ENCODE measurements around the gene TSPAN18. TPM values are rescaled to one million over a fixed set of nuclear protein-coding genes. Genes with fewer than 3 reads are reported as not detected.

Gene TSPAN18
- total and polyA plus RNA-seq, 2 of the 4 experiments (the other 2 are of a cell fraction), result 0.36 to 1.1 TPM

- CTCF ChIA-PET, result no interaction called here
- no peaks in the 10 kb centered on the region for H3K4me1 ChIP-seq (ENCODE audit: control insufficient read depth, insufficient read depth, low read length)
Observed at GRCh38 chr11:44876906-44877305, 150.1 kb downstream of the TSPAN18 start.

More at GRCh38 chr11:44876906-44877305, 150.1 kb downstream of the TSPAN18 start:
- ATAC-seq (ENCODE audit: low read depth) (no peak), DNase-seq (no peak)
- Histone ChIP-seq H2BK15ac (ENCODE audit: low read depth, low read length) (no peak overlapping the region), H2AK5ac (ENCODE audit: low read depth, low read length) (no peak overlapping the region), H4K5ac (ENCODE audit: low read depth, low read length) (no peak overlapping the region), H2AK9ac (replicated peaks; ENCODE audit: low read depth, low read length, poor library complexity) (no peak overlapping the region), H4K8ac (ENCODE audit: low read depth in 2 of 2, low read length in 2 of 2) (no peak overlapping the region), H2AFZ (replicated peaks; ENCODE audit: low read length, poor library complexity) (no peak overlapping the region), H3K23ac (ENCODE audit: low read depth, low read length) (no peak overlapping the region), H3K36me3 (ENCODE audit: control insufficient read depth, insufficient read depth, low read length) (no peaks in the 10 kb centered on the region), H3K56ac (ENCODE audit: extremely low read depth, insufficient read depth, low read length) (no peak overlapping the region), H3K27ac (ENCODE audit: insufficient read depth, low read length) (no peak overlapping the region), H2BK120ac (ENCODE audit: low read depth, low read length) (no peak overlapping the region), H3K4me2 (ENCODE audit: low read depth, low read length) (no peak overlapping the region), H3K9ac (ENCODE audit: low read depth, low read length) (no peak overlapping the region), H4K20me1 (ENCODE audit: insufficient read depth, low read length) (no peaks in the 10 kb centered on the region), H3K14ac (replicated peaks; ENCODE audit: low read depth, low read length) (no peak overlapping the region), H3K4me3 (ENCODE audit: insufficient read depth, low read depth, low read length) (no peak overlapping the region), H3K79me1 (ENCODE audit: low read depth in 1 of 2, low read length in 2 of 2) (no peaks in the 10 kb centered on the region), H2BK5ac (ENCODE audit: low read depth, low read length, poor library complexity, severe bottlenecking) (no peak overlapping the region), H2BK20ac (ENCODE audit: low read depth, low read length) (no peak overlapping the region), H3K4ac (ENCODE audit: low read depth, low read length) (no peak overlapping the region), H3K18ac (ENCODE audit: low read depth, low read length) (no peak overlapping the region), H3K9me3 (ENCODE audit: control insufficient read depth, insufficient read depth, low read length) (no peaks in the 10 kb centered on the region), H3K9me1 (ENCODE audit: insufficient read depth, low read length) (no peaks in the 10 kb centered on the region), H3K27me3 (ENCODE audit: control insufficient read depth, insufficient read depth, low read length) (peaks cover 43% of the 10 kb centered on the region), H4K91ac (ENCODE audit: insufficient read depth, low read depth, low read length) (no peak overlapping the region)
- in situ Hi-C loops (cut with MboI; ENCODE audit: low sequenced_read_pairs) (no loop called here), intact Hi-C loops (cut with micrococcal nuclease) (no loop called here), dilution Hi-C loops (cut with HindIII; ENCODE audit: low sequenced_read_pairs, unreplicated experiment) (loop anchor here (25.0 kb wide), 1 partner anchor 115 kb away; no protein-coding TSS in a partner anchor)
- no peak for TF ChIP-seq RAD21 (IDR thresholded peaks at IDR 0.05; ENCODE audit: low read length)
- 89% methylated on average over 6 of the region's 12 CpGs; no CpG with 5 or more reads in 1 of the 2 experiments for WGBS, 2 experiments (ENCODE audit: extremely low coverage in 2 of 2, insufficient read length in 1 of 2)
- POLR2A ChIA-PET (ENCODE audit: unreplicated experiment), result no interaction called here
- no TSS peak for BruUV-seq (replicated peaks)

Measured in IMR-90 (cell line).